Astrocyte (in vitro differentiated cells and primary cell): Measurements from ENCODE around the gene HDAC3. TPM values are rescaled to one million over a fixed set of nuclear protein-coding genes. Genes with fewer than 3 reads are reported as not detected.

Experiments used
- DNase-seq: peaks from one replicate; pipeline ENCODE4 v3.0.0-alpha.2; 2010; ENCODE audit warnings: low read depth
- FAIRE-seq: peaks from 2 replicates; lab custom pipeline; 2011; peaks lifted over from hg19 to GRCh38; lab: Jason Lieb, UNC
- H2AFZ ChIP-seq: 2 replicates; pipeline ENCODE4 v1.6.0; 2012; ENCODE audit warnings: low read depth, low read length, inconsistent platforms
- H3K27ac ChIP-seq: 2 replicates; pipeline ENCODE4 v1.5.1; 2011; ENCODE audit warnings: low read depth, low read length, inconsistent platforms
- H3K27me3 ChIP-seq: 2 replicates; pipeline ENCODE4 v1.6.0; 2011; ENCODE audit warnings: low read length, inconsistent platforms; ENCODE audit not compliant: insufficient read depth
- H3K36me3 ChIP-seq: 2 replicates; pipeline ENCODE4 v1.5.1; 2011; ENCODE audit warnings: low read length, inconsistent platforms; ENCODE audit not compliant: insufficient read depth
- H3K4me1 ChIP-seq: 2 replicates; pipeline ENCODE4 v1.5.1; 2011; ENCODE audit warnings: low read length, inconsistent platforms; ENCODE audit not compliant: insufficient read depth
- H3K4me2 ChIP-seq: 2 replicates; pipeline ENCODE4 v1.6.0; 2012; ENCODE audit warnings: low read length, inconsistent platforms
- H3K4me3 ChIP-seq: 2 replicates; pipeline ENCODE4 v1.5.1; 2011; ENCODE audit warnings: low read depth, mild to moderate bottlenecking, low read length, inconsistent platforms; ENCODE audit not compliant: insufficient read depth
- H3K79me2 ChIP-seq: 2 replicates; pipeline ENCODE4 v1.6.0; 2012; ENCODE audit warnings: mild to moderate bottlenecking, low read length, inconsistent platforms; ENCODE audit not compliant: insufficient read depth
- H3K9ac ChIP-seq: 2 replicates; pipeline ENCODE4 v1.6.0; 2012; ENCODE audit warnings: mild to moderate bottlenecking, low read length, inconsistent platforms
- H3K9me3 ChIP-seq: 2 replicates; pipeline ENCODE4 v1.5.1; 2012; ENCODE audit warnings: low read depth, mild to moderate bottlenecking, low read length, inconsistent platforms; ENCODE audit not compliant: insufficient read depth
- H4K20me1 ChIP-seq: 2 replicates; pipeline ENCODE4 v1.6.0; 2012; ENCODE audit warnings: low read length, inconsistent platforms; ENCODE audit not compliant: insufficient read depth
- H3K27ac Mint-ChIP-seq: one replicate; pipeline ENCODE4 v1.8.0; 2021; ENCODE audit warnings: mild to moderate bottlenecking, mixed read lengths; ENCODE audit not compliant: unreplicated experiment
- H3K27me3 Mint-ChIP-seq: one replicate; pipeline ENCODE4 v1.8.0; 2021; ENCODE audit warnings: low read depth, mixed read lengths; ENCODE audit not compliant: unreplicated experiment
- H3K36me3 Mint-ChIP-seq: one replicate; pipeline ENCODE4 v1.8.0; 2021; ENCODE audit warnings: low read depth, mixed read lengths; ENCODE audit not compliant: unreplicated experiment
- H3K4me1 Mint-ChIP-seq: one replicate; pipeline ENCODE4 v1.8.0; 2021; ENCODE audit warnings: low read depth, mixed read lengths; ENCODE audit not compliant: unreplicated experiment
- H3K4me3 Mint-ChIP-seq: one replicate; pipeline ENCODE4 v1.8.0; 2021; ENCODE audit warnings: mild to moderate bottlenecking, moderate library complexity, mixed read lengths; ENCODE audit not compliant: unreplicated experiment
- H3K9me3 Mint-ChIP-seq: one replicate; pipeline ENCODE4 v1.8.0; 2021; ENCODE audit warnings: mild to moderate bottlenecking, mixed read lengths; ENCODE audit not compliant: unreplicated experiment
- EZH2 ChIP-seq: IDR thresholded peaks from 2 replicates; pipeline ENCODE4 v1.6.1; 2012; ENCODE audit warnings: mild to moderate bottlenecking, low read length, inconsistent platforms; ENCODE audit not compliant: insufficient read depth
- total RNA-seq: library from RNA; stranded (reverse); gene quantifications from 2 replicates; pipeline ENCODE4 v1.2.1, GENCODE V29; 2021
- TF ChIP-seq, protein P1 (sequence below): IDR thresholded peaks from 2 replicates; pipeline ENCODE4 v1.5.1; 2011; ENCODE audit warnings: low read depth, mild to moderate bottlenecking, inconsistent platforms, low read length, moderate library complexity; ENCODE audit not compliant: insufficient read depth

The HDAC3 gene
- total RNA-seq, 1 donor from 2014 or later: 63.8 TPM

GRCh38 chr5:141663506-141663905 lies 26.9 kb upstream of the HDAC3 start:
- Mint-ChIP-seq H3K9me3 (no peaks in the 10 kb centered on the region), H3K27ac (no peak overlapping the region), H3K4me1 (peaks cover 3% of the 10 kb centered on the region), H3K27me3 (no peaks in the 10 kb centered on the region), H3K36me3 (peaks cover 20% of the 10 kb centered on the region), H3K4me3 (no peak overlapping the region)
- H4K20me1 ChIP-seq: no peaks in the 10 kb centered on the region
- H3K27me3 ChIP-seq: no peaks in the 10 kb centered on the region
- H3K4me3 ChIP-seq: no peak overlapping the region
- no peaks in the 10 kb centered on the region for H3K9me3 ChIP-seq
- no peak for FAIRE-seq
- no peak for DNase-seq
- no peak overlapping the region for H2AFZ ChIP-seq
- no peak overlapping the region for H3K9ac ChIP-seq
- H3K4me1 ChIP-seq: peaks cover 3% of the 10 kb centered on the region
- no peak overlapping the region for H3K27ac ChIP-seq
- TF ChIP-seq, protein P1, sequence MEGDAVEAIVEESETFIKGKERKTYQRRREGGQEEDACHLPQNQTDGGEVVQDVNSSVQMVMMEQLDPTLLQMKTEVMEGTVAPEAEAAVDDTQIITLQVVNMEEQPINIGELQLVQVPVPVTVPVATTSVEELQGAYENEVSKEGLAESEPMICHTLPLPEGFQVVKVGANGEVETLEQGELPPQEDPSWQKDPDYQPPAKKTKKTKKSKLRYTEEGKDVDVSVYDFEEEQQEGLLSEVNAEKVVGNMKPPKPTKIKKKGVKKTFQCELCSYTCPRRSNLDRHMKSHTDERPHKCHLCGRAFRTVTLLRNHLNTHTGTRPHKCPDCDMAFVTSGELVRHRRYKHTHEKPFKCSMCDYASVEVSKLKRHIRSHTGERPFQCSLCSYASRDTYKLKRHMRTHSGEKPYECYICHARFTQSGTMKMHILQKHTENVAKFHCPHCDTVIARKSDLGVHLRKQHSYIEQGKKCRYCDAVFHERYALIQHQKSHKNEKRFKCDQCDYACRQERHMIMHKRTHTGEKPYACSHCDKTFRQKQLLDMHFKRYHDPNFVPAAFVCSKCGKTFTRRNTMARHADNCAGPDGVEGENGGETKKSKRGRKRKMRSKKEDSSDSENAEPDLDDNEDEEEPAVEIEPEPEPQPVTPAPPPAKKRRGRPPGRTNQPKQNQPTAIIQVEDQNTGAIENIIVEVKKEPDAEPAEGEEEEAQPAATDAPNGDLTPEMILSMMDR: no peak
- no peak for TF ChIP-seq EZH2
- H3K4me2 ChIP-seq: no peak overlapping the region
- peaks cover 11% of the 10 kb centered on the region for H3K36me3 ChIP-seq
- no peaks in the 10 kb centered on the region for H3K79me2 ChIP-seq

DNA sequence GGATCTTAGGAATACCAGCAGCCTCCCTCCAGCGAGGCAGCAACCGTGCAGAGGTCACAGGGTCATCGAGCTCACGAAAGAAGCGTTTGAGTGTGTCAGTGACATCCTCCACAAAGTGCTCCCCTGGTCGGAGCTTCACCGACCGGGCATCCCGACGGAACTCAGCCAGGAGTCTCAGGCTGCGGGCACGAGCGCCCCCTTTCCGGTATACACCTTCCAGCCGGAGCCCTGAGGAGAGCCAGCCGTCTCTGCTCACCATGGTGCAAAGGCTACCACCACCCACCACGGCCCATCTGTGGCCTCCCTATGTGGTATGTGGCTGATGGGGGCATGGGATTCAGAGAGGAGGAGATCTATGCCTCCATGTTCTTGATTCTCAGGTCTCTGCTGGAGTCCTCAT lies 25.4 kb upstream of the HDAC3 start:
- no peak overlapping the region for H3K4me3 Mint-ChIP-seq
- no peaks in the 10 kb centered on the region for H4K20me1 ChIP-seq
- FAIRE-seq (no peak), DNase-seq (no peak)
- TF ChIP-seq, protein P1: no peak
- TF ChIP-seq EZH2: no peak
- H3K9me3 ChIP-seq: no peaks in the 10 kb centered on the region
- no peak overlapping the region for H3K4me3 ChIP-seq
- H2AFZ ChIP-seq: no peak overlapping the region
- no peak overlapping the region for H3K9ac ChIP-seq
- H3K4me2 ChIP-seq: no peak overlapping the region
- H3K36me3 Mint-ChIP-seq: peaks cover 28% of the 10 kb centered on the region
- peaks cover 12% of the 10 kb centered on the region for H3K4me1 ChIP-seq
- no peaks in the 10 kb centered on the region for H3K27me3 ChIP-seq
- peaks cover 14% of the 10 kb centered on the region for H3K4me1 Mint-ChIP-seq
- peak overlapping the region; percentile 80 for H3K27ac Mint-ChIP-seq
- H3K9me3 Mint-ChIP-seq: no peaks in the 10 kb centered on the region
- no peak overlapping the region for H3K27ac ChIP-seq
- no peaks in the 10 kb centered on the region for H3K79me2 ChIP-seq
- H3K27me3 Mint-ChIP-seq: no peaks in the 10 kb centered on the region
- H3K36me3 ChIP-seq: peaks cover 14% of the 10 kb centered on the region

GRCh38 chr5:141657937-141658545 lies 21.4 kb upstream of the HDAC3 start:
- H3K4me1 ChIP-seq: peaks cover 19% of the 10 kb centered on the region
- peak overlapping the region; percentile 49 for H3K4me2 ChIP-seq
- Mint-ChIP-seq H3K27me3 (no peaks in the 10 kb centered on the region), H3K27ac (peak overlapping the region; percentile 75), H3K4me3 (peak overlapping the region; percentile 43), H3K4me1 (peaks cover 22% of the 10 kb centered on the region), H3K36me3 (peaks cover 45% of the 10 kb centered on the region), H3K9me3 (no peaks in the 10 kb centered on the region)
- FAIRE-seq (peak; percentile 95), DNase-seq (peak; percentile 94)
- H3K9ac ChIP-seq: peak overlapping the region; percentile 53
- H2AFZ ChIP-seq: no peak overlapping the region
- TF ChIP-seq, protein P1: no peak
- TF ChIP-seq EZH2: no peak
- H3K4me3 ChIP-seq: no peak overlapping the region
- no peaks in the 10 kb centered on the region for H4K20me1 ChIP-seq
- H3K36me3 ChIP-seq: peaks cover 13% of the 10 kb centered on the region
- no peaks in the 10 kb centered on the region for H3K27me3 ChIP-seq
- peak overlapping the region; percentile 81 for H3K27ac ChIP-seq
- no peaks in the 10 kb centered on the region for H3K9me3 ChIP-seq
- no peaks in the 10 kb centered on the region for H3K79me2 ChIP-seq
